Peyer's patch (tissue), 4 donors: Measurements from ENCODE around the gene MYT1.

Source experiments
- CTCF ChIP-seq, 6 experiments: fragments of 450-650 bp in 4 of 6; fragments of 200-600 bp in 2 of 6; sonication (generic) in 1 of 6; IDR thresholded peaks; one replicate each; pipeline ENCODE4 v1.5.1; 2017 to 2019; ENCODE audit warnings: antibody characterized with exemption in 6 of 6, mild to moderate bottlenecking in 3 of 6, moderate library complexity in 1 of 6
- POLR2A ChIP-seq, 2 donors: fragments of 450-650 bp; IDR thresholded peaks; one replicate each; pipeline ENCODE4 v1.5.1; 2017; ENCODE audit warnings: antibody characterized with exemption in 2 of 2, mild to moderate bottlenecking in 2 of 2, moderate library complexity in 2 of 2

GRCh38 chr20:64283646-64284045 is 119.4 kb downstream of the MYT1 start:
- TF ChIP-seq CTCF (IDR thresholded peaks at IDR 0.05), result no peak
- no peak for TF ChIP-seq POLR2A (IDR thresholded peaks at IDR 0.05)
